HG03097 (cell line): Measurements from ENCODE around the gene TTC9B.
"Not testable (repeated sequence)": the region's sequence is repeated elsewhere in the genome, so short reads cannot be mapped to it uniquely, and the experiment has no call there.

ENCODE experiments used
- ATAC-seq: cut with Tn5 transposase; IDR thresholded peaks from one replicate; pipeline ENCODE4 v1.9.1; 2021; ENCODE audit not compliant: unreplicated experiment, low FRiP score

TTC9B gene

GRCh38 chr19:40233811-40234389 lies 15.7 kb upstream of the TTC9B start:
- ATAC-seq = no peak

- ATAC-seq = no peak
Measured at GRCh38 chr19:40232949-40233810, 15.0 kb upstream of the TTC9B start.

GRCh38 chr19:40232479-40232878 lies 14.3 kb upstream of the TTC9B start:
- no peak for ATAC-seq

GRCh38 chr19:40231544-40232424 lies 13.6 kb upstream of the TTC9B start:
- ATAC-seq = no peak

GRCh38 chr19:40231057-40231456 lies 12.9 kb upstream of the TTC9B start:
- no peak for ATAC-seq

GRCh38 chr19:40229926-40230417 lies 11.8 kb upstream of the TTC9B start:
- no peak for ATAC-seq

- ATAC-seq = no peak
Measured at GRCh38 chr19:40229484-40229883, 11.3 kb upstream of the TTC9B start.

GRCh38 chr19:40228863-40229262 lies 10.7 kb upstream of the TTC9B start:
- ATAC-seq = no peak

- ATAC-seq = no peak
Measured at GRCh38 chr19:40228346-40228745, 10.2 kb upstream of the TTC9B start.

GRCh38 chr19:40225440-40226305 lies 7.5 kb upstream of the TTC9B start:
- no peak for ATAC-seq

GRCh38 chr19:40224342-40225150 lies 6.4 kb upstream of the TTC9B start:
- ATAC-seq = no peak

GRCh38 chr19:40223135-40223822 lies 5.1 kb upstream of the TTC9B start:
- no peak for ATAC-seq

GRCh38 chr19:40221858-40222619 lies 3.9 kb upstream of the TTC9B start:
- ATAC-seq = no peak

- no peak for ATAC-seq
Measured at GRCh38 chr19:40220674-40221073, 2.5 kb upstream of the TTC9B start.

- no peak for ATAC-seq
Measured at GRCh38 chr19:40219721-40220276, 1.6 kb upstream of the TTC9B start.

GRCh38 chr19:40219029-40219428 lies 845 bp upstream of the TTC9B start:
- ATAC-seq = not testable (repeated sequence)

GRCh38 chr19:40217027-40217810 lies 965 bp downstream of the TTC9B start:
- ATAC-seq = no peak
